HG03095 (cell line): ENCODE measurements around the gene SEPHS2.
A peak's percentile ranks its signal among the peaks of the same experiment; 100 is the strongest.
"Not testable (repeated sequence)": the region's sequence is repeated elsewhere in the genome, so short reads cannot be mapped to it uniquely, and the experiment has no call there.

Experiments
- ATAC-seq: cut with Tn5 transposase; IDR thresholded peaks from one replicate; pipeline ENCODE4 v1.9.1; 2021; ENCODE audit warnings: moderate library complexity; ENCODE audit not compliant: unreplicated experiment

SEPHS2 gene

DNA sequence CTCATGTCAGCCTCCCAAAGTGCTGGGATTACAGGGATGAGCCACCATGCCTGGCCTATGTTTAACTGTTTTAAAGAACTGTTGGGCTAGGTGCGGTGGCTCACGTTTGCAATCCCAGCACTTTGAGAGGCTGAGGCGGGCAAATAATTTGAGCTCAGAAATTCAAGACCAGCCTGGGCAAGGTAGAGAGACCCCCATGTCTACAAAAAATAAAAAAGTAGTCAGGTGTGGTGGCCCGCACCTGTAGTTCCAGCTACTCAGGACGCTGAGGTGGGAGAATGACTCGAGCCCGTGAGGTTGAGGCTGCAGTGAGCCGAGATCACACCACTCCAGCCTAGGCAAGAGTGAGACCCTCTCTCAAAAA, 24.9 kb upstream of the SEPHS2 start:
- no peak for ATAC-seq

DNA sequence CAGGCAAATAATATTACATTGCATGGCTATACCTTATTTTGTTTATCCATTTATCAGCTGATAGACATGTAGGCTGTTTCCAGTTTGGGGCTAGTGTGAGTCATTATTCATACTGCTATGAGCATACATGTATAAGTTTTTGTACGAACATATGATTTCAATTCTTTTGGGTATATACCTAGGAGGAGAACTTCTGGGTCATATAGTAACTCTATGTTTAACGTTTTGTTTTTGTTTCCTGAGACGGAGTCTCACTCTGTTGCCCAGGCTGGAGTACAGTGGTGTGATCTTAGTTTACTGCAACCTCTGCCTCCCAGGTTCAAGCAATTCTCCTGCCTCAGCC, 24.5 kb upstream of the SEPHS2 start:
- ATAC-seq, result no peak

DNA sequence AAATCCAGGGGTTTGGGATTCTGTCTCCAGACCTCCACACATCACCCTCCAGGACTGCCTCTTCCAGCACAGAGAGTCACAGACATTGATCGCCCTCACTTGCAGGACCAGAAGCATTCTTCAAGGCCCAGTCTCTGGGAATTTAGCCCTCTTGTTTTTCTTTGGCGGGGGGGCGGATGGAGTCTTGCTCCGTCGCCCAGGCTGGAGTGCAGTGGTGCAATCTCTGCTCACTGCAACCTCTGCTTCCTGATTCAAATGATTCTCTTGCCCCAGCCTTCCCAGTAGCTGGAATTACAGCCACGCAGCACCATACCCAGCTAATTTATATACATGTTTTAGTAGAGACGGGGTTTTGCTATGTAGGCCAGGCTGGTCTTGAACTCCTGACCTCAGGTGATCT, 18.4 kb upstream of the SEPHS2 start:
- no peak for ATAC-seq

DNA sequence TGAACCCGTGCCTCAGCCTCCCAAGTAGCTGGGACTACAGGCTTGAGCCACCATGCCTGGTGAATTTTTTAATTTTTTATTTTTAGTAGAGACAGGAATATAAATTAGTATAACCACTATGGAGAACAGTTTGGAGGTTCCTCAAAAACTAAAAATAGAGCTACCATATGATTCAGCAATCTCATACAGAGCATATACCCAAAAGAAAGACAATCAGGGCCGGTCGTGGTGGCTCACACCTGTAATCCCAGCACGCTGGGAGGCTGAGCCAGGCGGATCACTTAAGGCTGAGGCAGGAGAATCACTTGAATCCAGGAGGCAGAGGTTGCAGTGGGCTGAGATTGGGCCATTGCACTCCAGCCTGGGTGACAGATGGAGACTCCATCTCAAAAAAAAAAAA, 15.8 kb upstream of the SEPHS2 start:
- ATAC-seq, result not testable (repeated sequence)

DNA sequence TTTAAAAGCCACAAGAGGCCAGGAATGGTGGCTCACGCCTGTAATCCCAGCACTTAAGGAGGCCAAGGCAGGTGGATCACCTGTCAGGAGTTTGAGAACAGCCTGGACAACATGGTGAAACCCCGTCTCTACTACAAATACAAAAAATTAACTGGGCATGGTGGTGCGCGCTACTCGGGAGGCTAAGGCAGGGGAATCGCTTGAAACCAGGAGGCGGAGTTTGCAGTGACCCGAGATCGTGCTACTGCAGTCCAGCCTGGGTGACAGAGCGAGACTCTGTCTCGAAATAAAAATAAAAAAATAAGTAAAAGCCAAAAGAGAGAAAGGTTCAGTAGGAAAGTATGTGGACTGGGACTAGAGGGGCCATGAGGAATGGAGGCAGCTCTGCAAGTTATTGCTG, 13.8 kb upstream of the SEPHS2 start:
- no peak for ATAC-seq

DNA sequence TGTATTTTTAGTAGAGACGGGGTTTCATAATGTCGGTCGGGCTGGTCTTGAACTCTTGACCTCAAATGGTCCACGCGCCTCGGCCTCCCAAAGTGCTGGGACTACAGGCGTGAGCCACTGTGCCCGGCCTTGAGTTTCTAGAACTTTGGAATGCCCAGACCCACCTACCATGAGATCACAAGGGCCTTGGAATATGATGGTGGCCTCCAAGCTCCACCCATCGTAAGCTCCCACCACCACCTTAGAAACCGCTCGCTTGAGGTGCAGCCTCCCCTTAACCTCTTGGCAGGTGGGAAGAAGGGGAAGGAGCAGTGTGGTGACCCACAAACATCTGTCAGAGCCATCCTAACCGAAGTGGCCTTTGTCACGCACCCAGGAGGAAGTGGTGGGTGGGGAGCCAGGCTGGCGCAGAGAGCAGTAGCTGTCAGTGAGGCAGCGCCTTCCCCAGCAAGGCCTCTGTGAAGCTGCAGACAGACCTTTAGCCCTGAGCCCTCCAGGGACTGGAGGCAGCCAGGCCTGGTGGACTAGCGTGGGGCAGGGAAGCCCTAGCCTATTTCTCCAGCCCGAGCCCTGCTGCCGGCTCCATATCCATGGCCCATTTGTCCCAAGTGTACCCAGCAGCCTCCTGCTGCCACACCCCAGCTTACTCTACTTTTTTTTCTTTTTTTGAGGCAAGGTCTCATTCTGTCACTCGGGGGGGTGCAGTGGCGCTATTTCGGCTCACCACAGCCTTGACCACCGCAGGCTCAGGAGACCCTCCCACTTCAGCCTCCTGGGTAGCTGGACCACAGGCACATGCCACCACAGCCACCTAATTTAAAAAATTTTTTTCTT, 13.1 kb upstream of the SEPHS2 start:
- peak; percentile 72 for ATAC-seq

DNA sequence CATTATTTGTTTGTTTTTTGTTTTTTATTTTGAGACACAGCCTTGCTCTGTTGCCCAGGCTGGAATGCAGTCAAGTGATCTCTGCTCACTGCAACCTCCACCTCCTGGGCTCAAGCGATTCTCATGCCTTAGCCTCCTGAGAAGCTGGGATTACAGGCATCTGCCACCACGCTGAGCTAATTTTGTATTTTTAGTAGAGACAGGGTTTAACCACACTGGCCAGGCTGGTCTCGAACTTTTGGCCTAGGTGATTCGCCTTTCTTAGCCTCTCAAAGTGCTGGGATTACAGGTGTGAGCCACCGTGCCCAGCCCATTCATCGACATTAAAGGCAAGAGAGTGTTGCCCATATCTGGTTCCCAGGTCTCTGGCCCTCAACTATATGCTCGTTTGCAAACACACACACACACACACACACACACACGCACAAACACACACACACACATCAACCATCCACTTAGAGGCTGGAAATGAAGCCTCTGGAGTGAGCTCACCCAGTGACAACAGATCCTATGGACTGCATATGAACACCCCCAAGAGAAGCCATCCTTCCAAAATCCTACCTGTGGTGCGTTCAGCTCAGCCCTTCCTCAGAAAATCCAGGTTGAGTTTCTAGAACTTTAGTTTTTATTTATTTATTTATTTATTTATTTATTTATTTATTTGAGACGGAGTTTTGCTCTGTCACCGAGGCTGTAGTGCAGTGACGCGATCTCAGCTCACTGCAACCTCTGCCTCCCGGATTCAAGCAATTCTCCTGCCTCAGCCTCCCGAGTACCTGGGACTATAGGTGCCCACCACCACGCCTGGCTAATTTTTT, 12.3 kb upstream of the SEPHS2 start:
- no peak for ATAC-seq

DNA sequence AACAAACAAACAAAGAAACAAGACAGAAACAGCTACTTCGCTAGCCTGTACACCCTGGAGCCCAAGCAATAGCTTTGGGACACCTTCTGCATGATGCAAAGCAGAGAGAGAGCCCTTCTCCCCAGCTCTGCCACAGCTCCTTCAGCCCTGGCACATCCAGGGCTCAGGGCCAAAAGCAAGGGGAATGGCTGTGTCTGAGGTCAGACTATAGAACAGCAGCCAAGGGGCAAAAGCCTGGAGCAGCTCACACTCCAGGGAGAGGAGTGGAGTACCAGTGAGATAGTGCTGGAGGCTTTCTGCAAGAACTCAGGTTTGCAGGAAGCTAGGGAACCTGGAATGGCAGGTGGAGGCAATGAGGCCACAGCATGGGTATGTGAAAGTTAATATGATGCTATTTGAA, 11.6 kb upstream of the SEPHS2 start:
- no peak for ATAC-seq

DNA sequence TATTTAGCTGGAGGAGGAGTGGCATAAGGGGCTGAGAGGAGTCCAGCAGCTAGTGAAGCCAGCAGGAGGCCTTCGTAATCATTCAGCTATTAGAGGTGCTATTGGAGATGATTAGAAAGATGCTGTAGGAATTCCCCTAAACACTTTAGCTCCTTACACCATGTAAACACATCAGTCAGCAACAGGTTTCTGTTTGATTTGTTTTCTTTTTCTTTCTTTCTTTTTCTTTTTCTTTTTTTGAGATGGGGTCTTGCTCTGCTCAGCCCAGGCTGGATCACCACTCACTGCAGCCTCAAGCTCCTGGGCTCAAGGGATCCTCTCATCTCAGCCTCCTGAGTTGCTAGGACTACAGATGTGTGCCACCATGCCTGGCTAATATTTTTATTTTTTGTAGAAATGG, 10.6 kb upstream of the SEPHS2 start:
- ATAC-seq, result no peak

DNA sequence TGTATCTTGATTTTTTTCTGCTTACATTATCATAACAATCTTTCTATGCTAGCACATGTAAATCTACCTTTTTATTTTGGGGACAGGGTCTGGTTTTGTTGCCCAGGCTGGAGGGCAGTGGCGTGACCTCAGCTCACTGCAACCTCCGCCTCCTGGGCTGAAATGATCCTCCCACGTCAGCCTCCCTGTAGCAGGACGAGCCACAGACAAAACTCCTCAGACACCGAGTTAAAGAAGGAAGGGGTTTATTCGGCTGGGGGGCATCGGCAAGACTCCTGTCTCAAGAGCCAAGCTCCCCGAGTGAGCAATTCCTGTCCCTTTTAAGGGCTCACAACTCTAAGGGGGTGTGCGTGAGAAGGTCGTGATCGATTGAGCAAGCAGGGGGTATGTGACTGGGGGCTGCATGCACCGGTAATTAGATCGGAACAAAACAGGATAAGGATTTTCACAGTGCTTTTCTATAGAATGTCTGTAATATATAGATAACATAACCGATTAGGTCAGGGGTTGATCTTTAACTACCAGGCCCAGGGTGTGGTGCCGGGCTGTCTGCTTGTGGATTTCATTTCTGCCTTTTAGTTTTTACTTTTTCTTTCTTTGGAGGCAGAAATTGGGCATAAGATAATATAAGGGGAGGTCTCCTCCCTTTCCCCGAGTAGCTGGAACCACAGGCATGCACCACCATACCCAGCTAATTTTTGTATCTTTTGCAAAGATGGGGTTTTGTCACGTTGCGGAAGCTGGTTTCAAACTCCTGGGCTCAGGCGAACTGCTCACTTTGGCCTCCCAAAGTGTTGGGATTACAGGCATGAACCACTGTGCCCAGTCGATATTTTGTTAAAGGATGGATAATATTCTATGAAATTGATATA, 7.3 kb upstream of the SEPHS2 start:
- ATAC-seq, result not testable (repeated sequence)

DNA sequence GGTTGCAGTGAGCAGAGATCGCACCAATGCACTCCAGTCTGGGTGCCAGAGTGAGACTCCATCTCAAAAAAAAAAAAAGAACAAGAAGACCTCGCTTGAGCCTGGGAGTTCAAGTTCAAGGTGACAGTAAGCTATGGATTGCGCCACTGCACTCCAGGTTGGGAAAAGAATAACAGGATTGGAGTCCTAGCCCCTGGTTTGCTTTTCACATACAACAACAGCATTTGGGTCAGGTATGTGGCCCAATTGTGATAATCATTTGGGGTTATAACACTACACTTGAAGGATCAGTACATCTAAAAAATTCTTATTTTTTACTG, 3.4 kb upstream of the SEPHS2 start:
- ATAC-seq, result no peak

DNA sequence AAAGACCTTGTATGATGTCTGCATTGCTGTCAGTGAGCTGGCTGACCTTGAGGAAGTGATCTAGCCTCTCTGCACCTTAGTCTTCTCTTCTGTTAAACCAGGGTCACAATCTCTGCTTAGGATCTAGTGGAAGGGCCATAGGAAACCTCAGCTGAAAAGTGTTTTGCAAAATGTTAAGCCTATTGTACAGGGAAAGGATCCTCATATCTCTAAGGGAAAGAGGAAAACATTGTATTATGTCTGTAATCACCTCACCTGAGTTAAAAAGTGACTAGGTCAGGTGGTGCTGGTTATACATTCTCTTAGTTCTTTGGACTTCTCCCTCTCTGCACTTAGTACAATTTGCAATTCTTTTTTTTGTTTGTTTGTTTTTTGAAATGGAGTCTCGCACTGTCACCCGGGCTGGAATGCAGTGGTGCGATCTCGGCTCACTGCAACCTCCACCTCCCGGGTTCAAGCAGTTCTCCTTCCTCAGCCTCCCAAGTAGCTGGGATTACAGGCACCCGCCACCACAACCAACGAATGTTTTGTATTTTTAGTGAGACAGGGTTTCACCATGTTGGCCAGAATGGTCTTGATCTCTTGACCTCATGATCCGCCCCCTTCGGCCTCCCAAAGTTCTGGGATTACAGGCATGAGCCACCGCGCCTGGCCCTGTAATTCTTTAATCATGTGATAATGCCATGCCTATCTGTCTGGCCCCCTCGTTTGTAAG, 2.0 kb upstream of the SEPHS2 start:
- no peak for ATAC-seq

DNA sequence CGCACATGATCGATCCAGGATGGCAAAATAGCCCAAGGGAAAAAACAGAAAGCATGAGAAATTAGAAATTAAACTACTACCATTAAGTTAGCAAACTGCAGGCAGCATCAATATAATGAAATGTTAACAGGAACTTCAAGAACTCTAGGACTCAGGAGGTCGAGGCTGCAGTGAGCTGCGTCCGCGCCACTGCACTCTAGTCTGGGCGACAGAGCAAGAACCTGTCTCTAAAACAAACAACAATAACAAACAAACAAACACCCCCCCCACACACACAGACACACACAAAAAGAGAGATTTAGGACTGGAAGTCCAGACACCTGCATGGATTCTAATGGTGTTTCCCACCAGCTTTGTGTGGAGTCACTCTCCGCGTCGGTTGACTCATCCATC, 525 bp upstream of the SEPHS2 start:
- ATAC-seq, result no peak

DNA sequence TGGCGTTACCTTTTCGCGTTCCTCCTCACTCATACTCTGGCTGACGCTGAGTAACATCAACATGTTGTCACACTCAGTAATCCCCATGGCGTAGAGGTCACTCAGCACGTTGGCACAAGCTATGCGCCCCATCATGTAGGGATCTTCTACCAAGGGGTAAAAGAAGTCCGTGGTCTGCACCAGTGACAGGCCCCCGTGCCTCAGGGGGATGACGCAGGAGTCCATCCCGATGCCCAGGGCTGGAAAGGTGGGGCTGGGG, 596 bp downstream of the SEPHS2 start:
- no peak for ATAC-seq

DNA sequence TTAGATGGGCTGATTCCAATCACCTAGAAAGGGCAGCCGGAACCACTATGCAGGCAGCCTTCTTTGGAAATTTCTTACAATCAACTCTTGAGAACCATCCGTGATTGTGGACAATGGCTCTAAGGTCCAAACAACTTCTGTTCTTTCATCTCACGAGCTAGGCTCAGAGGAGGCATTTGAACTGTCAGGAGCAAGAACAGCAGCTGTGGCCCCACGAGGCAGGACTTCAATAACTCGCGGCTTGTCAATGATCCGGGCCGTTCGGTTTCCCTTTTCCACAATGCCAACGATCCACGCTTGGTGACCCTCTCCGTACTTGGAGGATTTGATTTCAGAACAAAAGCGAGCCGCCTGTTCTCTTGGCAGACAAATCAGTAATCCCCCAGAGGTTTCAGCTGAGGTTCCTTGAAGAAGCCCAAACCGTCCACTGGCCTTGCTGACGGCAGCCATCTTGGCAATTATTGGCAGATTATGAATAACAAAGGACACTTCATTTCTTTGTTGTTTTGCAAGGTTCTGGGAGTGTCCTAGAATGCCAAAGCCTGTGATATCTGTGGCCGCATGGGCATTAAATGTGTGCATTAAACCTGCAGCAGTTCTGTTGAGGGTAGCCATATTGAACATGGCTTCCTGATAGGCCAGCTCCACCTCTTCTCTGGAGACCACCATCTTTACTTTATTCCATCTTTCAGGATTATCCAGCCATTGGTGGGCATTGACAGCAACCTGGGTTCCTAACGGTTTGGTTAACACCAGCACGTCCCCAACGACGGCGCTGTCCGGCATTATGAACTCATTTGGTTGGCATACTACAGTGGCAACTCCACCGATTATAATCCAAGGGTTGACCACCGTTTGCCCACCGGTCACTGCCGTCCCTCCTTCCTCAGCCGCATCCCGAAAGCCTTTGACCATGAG, 1.2 kb downstream of the SEPHS2 start:
- ATAC-seq, result no peak

DNA sequence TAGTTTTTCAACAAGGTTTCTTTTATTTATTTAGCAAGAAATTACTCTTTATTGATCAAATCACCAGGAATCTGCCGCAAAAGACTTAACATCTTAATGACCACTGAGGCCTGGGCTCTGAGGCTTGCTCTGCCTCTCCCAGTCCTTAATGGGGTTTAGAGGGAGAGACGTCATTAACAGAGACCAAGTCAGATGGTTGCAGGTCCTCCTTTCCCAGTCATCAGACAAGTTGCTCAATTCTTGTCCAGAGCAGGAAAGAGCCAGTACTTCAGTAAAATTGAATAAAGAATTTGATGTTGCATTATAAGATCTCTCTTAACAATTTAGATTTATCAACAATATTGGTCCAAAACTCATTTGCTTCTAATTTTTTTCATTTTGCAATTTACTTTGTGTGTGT, 2.0 kb downstream of the SEPHS2 start:
- no peak for ATAC-seq

DNA sequence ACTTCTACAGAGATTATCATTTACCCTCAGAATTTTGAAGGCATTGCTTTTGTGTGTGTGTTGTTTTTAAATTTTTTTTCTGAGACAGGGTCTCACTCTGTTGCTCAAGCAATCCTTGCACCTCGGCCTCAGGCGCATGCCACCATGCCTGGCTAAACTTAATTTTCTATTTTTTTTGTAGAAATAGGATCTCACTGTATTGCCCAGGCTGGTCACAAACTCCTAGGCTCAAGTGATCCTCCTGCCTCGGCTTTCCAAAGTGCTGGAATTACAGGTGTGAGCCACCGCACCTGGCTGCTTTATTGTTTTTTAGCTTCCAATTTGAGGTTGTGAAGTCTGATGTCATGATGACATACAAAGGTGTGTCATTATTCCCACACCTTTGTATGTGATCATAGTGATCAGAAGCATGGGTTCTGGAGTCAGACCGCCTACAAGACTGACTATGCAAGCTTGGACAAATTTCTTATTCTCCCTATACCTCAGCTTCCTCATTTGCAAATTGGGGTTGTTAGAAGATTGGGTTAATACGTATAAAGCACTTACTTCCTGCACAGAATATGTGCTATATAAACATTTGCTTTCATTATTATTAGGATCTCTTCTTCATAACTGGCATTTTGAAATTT, 5.8 kb downstream of the SEPHS2 start:
- ATAC-seq, result no peak

DNA sequence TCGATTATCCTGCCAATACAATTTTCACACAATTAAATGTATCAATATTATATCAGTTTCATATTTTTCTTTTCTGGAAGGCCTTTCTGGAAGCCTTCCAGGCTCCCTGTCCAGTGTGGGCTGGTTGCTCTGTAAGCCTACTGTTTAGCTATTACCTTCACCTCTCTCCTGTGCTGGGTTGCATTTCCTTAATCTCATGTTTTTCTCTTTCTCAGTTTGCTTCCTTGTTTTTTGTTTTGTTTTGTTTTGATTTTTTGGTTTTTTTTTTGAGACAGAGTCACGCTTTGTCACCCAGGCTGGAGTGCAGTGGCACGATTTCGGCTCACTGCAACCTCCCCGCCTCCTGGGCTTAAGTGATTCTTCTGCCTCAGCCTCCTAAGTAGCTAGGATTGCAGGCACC, 6.8 kb downstream of the SEPHS2 start:
- ATAC-seq, result no peak

DNA sequence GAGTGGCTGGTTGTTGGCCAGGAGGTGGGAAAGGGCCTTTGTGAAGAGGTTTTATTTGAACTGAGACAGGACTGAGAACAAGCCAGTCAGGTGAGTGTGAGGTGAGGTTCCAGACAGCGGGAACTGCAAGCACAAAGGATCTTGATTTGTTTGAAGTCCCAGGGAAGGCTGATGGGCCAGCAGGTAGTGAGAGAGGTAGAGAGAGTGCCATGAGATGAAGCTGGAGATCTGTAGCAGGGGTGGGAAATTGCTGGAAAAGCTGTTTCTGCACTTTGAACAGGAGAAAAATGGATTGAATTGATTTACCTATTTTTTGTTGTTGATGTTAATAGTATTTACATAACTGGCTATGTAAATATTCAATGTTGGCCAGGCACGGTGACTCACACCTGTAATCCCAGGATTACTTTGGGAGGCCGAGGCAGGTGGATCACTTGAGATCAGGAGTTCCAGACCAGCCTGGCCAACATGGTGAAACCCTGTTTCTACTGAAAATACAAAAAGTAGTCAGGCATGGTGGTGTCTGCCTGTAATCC, 8.1 kb downstream of the SEPHS2 start:
- no peak for ATAC-seq

DNA sequence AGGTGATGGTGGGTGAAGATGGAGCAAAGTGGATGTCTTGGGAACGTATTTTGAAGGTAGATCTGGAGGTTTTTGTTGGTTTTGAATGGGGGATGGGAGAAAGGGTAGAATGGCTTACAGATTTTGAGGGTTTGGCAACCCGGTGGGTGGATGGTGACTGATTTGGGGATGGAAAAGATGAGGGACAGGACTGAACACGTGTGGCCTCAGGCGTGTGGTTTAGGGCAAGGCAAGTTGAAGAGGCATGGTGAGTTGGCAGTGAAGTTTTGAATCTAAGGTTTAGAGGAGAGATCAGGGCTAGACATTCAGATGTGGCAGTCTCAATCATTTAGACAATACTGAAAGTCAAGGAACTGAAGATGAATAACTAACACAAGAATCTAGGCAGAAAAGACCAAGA, 10.8 kb downstream of the SEPHS2 start:
- ATAC-seq, result no peak
